Left lobe of liver (tissue), 2 donors: Measurements from ENCODE around the gene TRIM27. TPM values are rescaled to one million over a fixed set of nuclear protein-coding genes. Genes with fewer than 3 reads are reported as not detected.
"Not testable (repeated sequence)": the region's sequence is repeated elsewhere in the genome, so short reads cannot be mapped to it uniquely, and the experiment has no call there.

ENCODE experiments used
- ATAC-seq: fragments of 200-7000 bp; cut with Tn5 transposase; one replicate; pipeline ENCODE4 v1.9.1; 2020; ENCODE audit warnings: mild to moderate bottlenecking, moderate library complexity
- DNase-seq: peaks from one replicate; pipeline ENCODE4 v3.0.0-alpha.2; 2020; ENCODE audit warnings: low spot score
- total RNA-seq: library from RNA; stranded (reverse); gene quantifications from one replicate; pipeline ENCODE4 v1.2.1, GENCODE V29; 2021
- donor health status: DM: no; HTN: no; CAD: no; lungs with moderate emphysema.
- donor health status: DM: no; HTN: yes; CAD: no.

TRIM27 gene
- total RNA-seq, 1 donor from 2014 or later = 34.3 TPM

DNA sequence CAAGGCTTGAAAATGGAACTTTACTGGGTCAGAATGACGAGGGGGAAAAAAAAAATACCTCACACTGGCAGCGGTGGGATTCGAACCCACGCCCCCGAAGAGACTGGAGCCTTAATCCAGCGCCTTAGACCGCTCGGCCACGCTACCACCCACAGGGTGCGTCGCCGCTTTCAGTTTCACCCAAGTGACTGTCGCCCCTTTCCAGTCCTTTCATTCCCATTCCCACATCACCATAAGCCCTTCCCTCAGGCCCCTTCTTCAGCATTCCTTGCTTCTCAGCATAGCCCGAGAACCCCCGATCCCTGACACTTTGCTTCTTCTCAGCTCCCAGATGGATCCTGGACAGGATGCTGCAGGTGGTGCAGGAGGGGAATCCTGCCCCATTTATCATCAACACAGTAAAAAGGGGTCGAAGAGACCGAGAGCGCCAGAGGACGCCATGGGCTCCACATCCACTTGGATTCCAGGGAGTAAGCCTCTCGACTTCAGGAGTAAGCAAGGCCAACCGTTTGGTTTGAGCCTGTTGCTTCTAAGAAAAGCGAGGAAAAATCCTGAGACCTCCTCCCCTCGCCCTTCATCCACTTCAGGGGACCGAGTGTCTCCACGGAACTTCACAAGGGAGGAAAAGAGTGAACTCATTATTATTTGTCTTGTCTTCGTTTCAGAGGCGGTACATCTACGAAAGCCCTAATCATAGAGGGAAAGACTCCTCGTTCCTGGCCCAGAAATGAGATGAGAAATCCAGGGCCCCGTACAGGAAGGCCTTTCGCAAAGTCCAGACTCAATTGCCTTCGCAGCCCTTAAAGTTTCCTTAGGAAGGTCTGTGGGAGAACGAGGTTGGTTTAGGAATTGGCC, 20.0 kb upstream of the TRIM27 start:
- ATAC-seq (peak; percentile 38), DNase-seq (peak; percentile 59)

DNA sequence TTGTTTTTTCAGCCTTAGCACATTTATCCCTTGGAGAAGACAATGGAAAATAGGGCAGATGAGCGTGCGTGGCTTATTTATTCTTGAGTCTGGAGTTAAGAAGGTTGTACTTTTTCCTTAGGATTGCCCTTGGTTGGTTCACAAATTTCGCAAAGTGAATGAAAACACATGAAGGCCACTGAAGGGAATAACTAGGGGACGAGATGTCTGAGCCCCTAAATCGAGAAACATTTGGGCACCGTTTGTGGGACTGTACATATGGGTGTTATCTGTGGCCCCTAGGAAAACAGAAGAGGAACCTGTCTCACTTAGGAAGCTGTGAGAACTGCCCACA, 19.4 kb upstream of the TRIM27 start:
- DNase-seq (no peak), ATAC-seq (no peak)

DNA sequence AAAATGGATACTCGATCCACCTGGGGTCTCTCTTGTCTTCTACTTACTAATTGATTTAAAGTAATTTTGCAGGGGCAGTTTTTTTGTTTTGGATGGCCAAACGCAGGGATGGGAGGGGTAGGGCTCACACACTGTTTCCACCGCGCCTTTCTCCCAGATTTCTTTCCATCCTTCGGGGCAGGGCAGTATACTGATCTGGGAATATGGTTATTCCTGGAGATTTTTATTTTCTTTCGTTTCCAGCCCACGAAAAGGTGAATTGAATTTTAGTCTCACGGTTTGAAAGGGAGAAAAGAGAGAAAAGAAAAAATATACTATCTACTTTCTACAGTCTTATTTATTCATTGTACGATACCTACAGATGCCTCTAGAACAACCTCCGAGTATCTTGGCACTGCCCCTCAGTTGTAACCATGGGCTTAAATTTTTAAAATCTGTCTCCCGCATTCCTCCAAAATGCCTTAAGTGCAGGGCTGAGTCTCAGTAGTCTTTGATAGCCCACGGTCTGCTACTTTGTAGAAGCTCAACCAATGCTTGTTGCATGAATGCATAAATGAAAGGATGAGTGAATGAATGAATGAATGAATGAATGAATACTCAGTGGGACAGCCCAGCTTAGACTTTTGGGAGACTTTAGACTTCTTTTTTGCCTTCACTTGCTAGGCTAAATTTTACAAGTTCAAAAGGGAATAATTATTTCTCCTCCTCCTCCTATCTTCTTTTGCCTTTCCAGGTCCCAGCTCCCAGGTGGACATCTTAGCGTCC, 18.1 kb upstream of the TRIM27 start:
- ATAC-seq = no peak

DNA sequence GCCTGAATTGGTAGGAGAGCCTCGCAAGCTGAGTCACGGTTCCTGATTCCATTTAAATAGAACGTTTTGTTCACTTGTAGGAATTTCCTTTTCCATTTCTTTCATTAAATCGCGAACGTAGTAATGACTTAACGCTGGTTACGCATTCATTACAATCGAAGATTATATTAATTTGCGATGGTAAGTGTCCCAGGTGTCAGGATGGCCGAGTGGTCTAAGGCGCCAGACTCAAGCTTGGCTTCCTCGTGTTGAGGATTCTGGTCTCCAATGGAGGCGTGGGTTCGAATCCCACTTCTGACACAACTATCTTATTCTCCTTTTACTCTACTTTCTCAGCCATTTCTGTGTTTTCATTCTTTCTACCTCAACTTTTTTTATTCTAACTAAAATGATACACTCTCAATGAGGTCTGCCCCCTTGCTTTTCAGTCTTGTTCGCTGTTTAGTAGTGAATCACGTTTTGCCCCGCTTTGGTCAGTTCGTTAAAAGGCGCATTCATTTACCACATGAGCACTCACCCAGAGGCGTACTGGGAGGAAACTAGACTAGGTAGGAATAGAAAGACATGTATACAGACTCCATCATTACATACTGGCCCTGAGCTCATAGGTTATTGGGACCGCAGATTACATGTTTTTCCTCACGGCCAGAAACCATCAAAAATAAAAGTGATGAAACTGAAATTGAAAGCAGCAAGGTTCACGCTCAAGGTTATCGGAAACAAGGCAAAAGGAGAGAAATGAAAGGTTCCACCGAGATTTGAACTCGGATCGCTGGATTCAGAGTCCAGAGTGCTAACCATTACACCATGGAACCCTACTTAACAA, 17.3 kb upstream of the TRIM27 start:
- ATAC-seq (peak; percentile 76), DNase-seq (peak; percentile 74)

More for the DNA sequence above, 18.1 kb upstream of the TRIM27 start:
- no peak for DNase-seq

DNA sequence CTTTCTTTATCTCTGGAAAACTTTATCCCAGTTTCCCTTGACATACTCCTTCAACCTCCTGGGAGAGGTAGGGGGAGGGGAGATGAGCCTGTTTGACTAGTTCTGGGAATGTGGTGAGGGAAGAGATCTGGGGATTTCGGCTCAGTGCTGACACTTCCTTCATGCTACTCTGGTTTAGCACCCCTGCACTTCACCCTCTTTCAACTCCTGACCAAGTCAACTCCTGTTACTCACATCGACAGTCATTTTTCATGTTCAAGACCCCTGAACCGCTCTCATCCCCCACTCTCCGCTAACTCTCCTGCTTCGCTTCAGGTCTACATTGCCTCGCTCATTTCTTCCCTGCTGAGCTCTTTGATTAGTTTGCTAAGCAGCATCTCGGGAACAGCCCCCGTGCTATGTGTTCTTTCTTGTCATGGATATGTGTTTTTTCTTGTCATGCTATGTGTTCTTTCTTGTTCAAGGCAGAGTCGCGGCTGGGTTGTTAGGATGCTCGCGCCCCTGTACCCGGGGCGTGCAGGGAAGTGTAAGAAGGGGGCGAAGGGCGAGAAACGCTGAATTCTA, 16.6 kb upstream of the TRIM27 start:
- DNase-seq = no peak
- peak; percentile 29 for ATAC-seq

DNA sequence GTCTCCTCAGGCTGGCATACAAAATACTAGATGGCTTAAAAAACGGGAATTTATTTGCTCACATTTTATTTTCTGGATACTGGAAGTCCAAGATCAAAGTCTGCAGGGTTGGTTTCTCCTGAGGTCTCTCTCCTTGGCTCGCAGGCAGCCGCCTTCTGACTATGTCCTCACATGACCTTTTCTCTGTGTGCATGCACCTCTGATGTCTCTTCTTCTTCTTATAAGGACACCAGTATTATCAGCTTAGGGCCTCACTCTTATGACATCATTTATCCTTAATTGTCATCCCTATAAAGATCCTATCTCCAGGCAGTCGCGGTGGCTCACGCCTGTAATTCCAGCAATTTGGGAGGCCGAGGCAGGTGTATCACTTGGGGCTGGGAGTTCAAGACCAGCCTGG, 9.3 kb upstream of the TRIM27 start:
- DNase-seq (no peak), ATAC-seq (no peak)

DNA sequence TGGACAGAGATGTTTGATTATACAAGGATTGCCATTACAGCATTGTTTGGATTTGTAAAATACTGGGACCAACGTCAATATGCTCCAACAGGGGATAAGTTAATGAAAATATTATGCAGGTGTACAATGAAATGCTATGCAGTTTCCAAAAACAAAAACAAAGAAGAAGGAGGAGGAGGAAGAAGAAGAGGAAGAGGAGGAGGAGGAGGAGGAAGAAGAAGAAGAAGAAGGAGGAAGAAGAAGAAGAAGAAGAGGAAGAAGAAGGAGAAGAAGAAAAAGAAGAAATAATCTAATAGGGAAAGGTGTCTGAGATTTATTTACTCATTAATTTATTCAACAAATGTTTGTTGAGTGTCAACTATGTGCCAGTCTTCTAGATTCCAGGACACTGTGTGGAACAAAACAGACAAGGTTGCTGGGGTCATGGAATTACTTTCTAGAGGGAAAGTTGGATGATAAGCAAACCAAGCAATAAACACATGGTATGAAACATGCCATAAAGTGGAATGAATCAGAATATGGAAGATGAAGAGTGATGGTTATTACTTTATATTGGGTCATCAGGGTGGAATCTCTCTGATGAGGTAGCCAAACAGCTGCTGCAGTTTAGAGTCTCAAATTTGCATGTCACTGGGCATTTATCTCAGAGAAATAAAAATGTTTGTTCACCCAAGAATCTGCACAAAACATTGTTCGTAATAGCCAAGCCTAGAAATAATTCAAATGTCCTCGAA, 6.3 kb upstream of the TRIM27 start:
- DNase-seq (no peak), ATAC-seq (no peak)

DNA sequence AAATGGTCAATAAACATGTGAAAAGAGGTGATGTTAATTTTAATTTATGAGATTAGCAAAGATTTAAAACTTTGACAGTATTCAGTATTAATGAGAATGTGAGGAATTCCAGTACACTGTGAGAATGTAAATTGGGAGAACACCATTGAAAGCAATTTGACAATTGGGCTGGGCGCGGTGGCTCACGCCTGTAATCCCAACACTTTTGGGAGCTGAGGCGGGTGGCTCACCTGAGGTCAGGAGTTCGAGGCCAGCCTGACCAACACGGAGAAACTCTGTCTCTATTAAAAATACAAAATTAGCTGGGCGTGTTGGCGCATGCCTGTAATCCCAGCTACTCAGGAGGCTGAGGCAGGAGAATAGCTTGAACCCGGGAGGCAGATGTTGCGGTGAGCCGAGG, 5.6 kb upstream of the TRIM27 start:
- not testable (repeated sequence) for ATAC-seq, DNase-seq

DNA sequence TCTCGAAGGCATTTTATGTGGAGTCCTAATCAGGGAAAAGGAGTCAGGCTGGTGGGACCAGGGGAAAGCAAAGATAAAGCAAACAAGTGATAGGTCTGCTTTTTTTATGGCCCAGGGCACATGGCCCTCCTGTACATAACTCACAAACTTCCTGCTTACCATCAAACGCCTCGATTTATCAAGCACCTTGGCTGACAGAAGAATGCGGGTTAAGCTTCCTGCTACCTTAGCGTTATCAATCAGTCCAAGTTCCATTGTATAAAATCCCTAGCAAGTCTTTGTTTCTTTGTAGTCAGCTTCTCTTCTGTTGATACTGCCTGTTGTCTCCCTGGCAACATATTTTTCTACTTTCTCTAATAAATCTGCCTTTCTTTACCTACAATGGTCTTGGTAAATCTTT, 4.1 kb upstream of the TRIM27 start:
- no peak for ATAC-seq
- no peak for DNase-seq

DNA sequence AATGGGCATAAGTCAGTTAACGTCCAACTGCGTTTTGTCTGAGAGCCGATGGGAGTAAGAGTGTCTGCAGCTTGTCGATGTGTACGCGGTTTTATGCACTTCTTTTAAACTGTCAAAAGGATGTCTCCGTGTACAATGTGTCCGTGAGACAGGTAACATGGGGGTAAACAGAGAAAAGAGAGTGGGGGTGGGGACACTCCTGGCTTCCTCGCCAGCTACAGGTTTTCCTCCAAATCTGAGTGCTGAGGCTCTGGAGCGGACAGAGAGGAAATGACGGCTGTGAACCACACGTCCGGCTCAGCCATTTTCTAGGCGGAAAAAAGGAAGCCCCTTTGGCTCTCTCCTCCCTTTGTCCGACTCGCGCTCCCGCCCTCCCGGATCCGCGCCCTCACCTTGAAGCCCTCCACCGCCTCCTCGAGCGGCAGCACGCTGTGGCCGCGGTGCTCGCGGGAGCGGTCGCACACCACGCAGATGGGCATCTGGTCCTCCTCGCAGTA, 916 bp downstream of the TRIM27 start:
- DNase-seq = peak; percentile 62

DNA sequence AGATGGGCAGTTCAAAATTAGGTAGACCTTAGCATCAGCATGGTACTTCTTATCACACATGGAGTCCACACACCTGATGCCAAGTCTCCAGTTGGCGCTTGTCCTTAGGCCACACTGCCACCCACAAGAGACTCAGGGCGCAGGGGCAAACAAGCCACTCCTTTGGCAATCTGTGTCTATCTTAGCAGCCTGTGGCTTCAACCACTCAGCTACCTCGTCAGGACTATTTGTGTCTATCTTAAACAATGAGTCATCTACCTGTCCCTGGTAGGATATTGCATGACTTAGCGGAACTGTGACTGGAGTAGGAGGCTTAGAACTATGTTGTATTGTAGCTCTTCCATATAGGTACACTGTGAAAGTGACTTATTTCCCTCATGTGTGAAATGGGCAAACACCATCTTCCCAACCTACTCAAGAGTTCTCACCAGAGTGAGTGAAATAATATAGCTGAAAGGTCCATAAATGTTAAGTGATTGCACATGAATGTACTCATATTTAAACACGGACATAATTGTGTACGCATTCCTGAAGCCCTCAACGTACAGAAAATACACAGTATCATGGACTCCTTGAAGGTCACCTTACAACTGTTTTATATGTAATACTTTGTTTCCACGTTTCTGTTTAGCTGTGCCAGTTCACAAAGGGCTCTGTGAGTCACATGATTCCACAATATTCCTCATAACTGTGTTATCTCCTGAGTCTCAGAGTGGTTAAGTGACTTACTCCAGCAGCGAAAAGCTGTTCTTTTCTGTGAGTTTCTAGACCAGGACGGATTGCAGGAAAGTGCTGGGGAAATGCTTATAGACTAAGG, 1.6 kb downstream of the TRIM27 start:
- ATAC-seq = no peak
- DNase-seq = no peak

More for the DNA sequence above, 916 bp downstream of the TRIM27 start:
- ATAC-seq = peak; percentile 33

DNA sequence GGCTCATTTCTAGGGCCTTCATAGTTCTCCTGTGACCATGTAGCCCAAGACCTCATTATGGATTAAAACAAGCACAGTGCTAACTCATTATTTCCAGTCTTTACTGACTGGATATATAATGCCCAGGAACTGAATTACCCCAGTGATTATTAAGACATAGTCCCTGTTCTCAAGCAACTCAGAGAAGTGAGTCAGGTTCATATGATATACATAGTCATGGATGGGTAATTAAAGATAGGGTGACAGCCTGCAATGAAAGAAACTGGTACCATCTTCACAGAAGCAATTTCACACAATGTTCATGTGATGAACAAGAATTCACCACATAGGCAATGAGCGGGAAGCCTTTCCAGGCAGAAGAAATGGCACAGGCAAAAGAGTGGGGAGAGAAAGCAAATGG, 3.5 kb downstream of the TRIM27 start:
- no peak for ATAC-seq

DNA sequence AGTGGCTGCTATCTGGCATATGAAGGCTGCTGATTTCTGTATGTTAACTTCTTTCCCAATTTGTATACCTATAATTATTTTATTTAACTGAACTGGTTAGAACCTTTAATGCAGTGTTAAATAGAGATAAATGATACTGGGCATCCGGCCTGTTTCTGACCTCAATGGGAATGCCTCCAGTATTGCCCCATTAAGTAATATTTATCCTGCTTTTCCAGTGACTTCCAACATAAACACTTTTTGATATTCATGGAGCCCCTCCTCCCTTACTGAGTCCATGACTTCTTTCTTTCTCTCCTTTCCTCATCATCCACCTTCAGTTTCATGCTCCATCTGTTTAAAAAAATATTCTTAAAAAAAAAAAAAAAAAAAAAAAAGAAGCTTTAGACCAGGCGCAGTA, 8.8 kb downstream of the TRIM27 start:
- ATAC-seq (peak; percentile 87), DNase-seq (peak; percentile 63)

More for the DNA sequence above, 3.5 kb downstream of the TRIM27 start:
- no peak for DNase-seq

DNA sequence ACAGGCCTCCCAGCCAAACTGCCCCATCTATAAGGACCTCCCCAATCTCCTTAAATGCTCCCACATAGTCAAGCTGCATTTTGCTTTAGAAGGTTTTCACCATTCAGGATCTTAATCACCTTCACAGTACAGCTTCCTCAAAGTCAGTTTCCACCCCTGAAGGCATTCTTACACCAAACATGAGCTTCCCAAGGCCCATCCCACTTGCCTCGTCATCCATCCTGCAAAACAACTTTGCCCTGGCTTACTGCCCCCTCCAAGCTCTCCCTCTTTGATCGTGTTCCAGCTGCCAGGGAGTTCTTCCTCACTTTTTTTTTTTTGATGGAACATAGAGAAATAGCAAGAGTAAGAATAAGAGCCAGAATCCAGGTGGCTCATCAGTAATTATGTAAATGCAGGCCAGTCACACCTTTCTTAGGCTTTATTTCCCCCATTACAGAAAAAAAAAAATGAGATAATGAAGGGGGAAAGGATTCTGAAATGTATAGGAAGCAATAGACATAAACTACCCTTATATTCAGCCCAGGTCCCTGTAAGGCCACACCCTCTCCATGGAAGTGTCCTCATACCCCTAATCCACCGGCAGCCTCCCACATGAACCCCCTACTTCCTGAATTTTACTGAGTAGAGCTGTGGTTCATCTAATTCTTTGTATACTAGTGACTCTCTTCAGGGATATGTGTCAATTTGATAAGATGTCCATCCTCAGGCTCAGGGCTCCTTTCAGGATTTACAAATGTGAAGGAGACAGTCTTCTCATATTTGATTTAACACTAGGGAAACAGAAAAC, 12.7 kb downstream of the TRIM27 start:
- no peak for DNase-seq
- ATAC-seq = no peak

DNA sequence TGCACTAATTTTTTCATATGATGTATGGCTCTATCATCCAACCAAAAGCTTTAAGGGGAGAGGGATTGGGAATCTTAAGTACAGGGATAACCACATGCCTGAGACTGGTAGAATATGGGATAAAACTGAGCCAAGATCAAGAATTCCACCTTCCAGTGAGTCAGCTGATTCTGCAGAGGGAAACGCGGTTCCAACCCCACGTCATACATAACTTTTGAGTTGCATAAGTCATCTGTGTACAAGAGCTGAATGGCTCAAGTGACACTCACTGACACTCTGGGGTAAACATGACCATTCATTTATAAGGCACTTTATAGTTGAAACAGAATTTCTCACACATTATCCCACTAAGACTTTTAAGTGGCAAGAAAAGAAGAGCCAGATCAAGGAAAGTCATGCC, 16.4 kb downstream of the TRIM27 start:
- ATAC-seq (no peak), DNase-seq (no peak)

DNA sequence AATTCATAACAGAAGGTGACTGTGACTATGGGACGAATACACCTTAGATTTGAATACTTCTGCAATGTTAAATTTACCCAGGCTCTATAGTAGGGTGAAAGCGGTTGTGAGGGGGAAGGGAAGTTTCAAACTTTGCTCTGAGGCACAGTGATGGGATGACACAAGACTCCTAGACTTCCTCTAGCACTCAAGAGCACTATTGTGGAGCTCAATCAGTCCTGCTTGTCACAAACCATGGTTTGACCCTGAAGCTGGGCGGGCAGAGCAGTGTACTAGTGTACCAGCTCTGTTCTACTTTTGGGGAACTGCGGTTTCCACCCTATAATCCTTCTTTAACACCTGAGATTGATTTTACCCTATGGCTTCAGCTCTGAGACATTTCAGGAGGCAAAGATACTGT, 17.1 kb downstream of the TRIM27 start:
- ATAC-seq = peak; percentile 37
- DNase-seq = no peak

DNA sequence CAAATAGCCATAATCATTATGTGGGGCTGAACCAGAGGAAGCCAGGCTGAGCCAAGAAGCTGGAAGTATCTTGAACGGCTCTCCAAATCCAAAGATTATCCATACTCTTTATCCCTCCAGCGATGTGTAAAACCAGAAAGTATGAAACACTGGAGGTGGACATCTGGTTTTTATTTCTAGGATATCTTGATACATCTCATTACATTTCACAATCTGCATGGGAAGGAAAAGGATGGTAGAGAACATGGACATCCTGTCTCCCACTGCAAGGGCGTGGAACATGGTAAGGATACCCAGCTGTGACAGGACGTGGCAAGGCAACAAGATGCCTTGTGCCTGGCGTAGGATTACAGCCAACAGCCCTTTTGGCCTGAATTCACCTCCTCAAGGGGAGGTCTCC, 20.1 kb downstream of the TRIM27 start:
- DNase-seq (no peak), ATAC-seq (no peak)

DNA sequence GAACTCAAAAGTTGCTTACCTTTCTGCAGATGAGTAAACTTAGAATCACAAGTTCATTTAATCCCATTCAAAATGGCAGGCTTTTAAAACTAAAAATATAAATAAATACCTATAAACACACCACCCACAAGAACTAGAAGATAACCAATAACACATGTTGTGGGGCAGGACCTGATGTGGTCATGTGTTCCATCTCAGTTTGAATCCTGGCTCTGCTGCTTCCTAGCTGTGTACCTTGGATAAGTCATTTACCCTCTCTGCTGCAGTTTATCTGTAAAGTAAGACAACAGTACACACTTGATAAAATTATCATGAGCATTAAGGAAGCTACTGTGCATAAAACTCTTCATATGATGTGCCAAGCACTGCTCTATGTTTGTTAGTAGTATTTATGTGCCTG, 22.0 kb downstream of the TRIM27 start:
- DNase-seq (no peak), ATAC-seq (no peak)
